Measurements from ENCODE around the gene GMEB1.
"Not testable (repeated sequence)": the region's sequence is repeated elsewhere in the genome, so short reads cannot be mapped to it uniquely, and the experiment has no call there.

GMEB1 gene

GRCh38 chr1:28653870-28654269, 14.7 kb upstream of the GMEB1 start:
- H3K4me3 ChIP-seq (ENCODE audit: low read depth, low read length); H3K27ac ChIP-seq; in situ Hi-C loops (cut with HindIII; ENCODE audit: low pct_ligation_motif_present, low sequenced_read_pairs); H3K36me3 ChIP-seq (replicated peaks); H3K27me3 ChIP-seq (replicated peaks): not testable (repeated sequence)
- DNase-seq, result peak; percentile 9
- TF ChIP-seq CTCF (IDR thresholded peaks at IDR 0.05; ENCODE audit: low read depth, low read length, missing control alignments), result peak; percentile 55

- in situ Hi-C loops (cut with HindIII; ENCODE audit: low pct_ligation_motif_present, low sequenced_read_pairs); H3K27ac ChIP-seq; DNase-seq; H3K36me3 ChIP-seq (replicated peaks); H3K4me3 ChIP-seq (ENCODE audit: low read depth, low read length); H3K27me3 ChIP-seq (replicated peaks): not testable (repeated sequence)
These were observed 12.9 kb upstream of the GMEB1 start for GRCh38 chr1:28655448-28656311.

GRCh38 chr1:28656335-28656734, 12.2 kb upstream of the GMEB1 start:
- H3K36me3 ChIP-seq (replicated peaks), result no peaks in the 10 kb centered on the region
- in situ Hi-C loops (cut with HindIII; ENCODE audit: low pct_ligation_motif_present, low sequenced_read_pairs), result no loop called here
- no peak overlapping the region for H3K27ac ChIP-seq
- H3K27me3 ChIP-seq (replicated peaks), result no peaks in the 10 kb centered on the region
- H3K4me3 ChIP-seq (ENCODE audit: low read depth, low read length), result no peak overlapping the region
- no peak for TF ChIP-seq CTCF (IDR thresholded peaks at IDR 0.05; ENCODE audit: low read depth, low read length, missing control alignments)
- no peak for DNase-seq

GRCh38 chr1:28663871-28664470, 4.6 kb upstream of the GMEB1 start:
- no peak overlapping the region for H3K27ac ChIP-seq
- in situ Hi-C loops (cut with HindIII; ENCODE audit: low pct_ligation_motif_present, low sequenced_read_pairs), result no loop called here
- H3K4me3 ChIP-seq (ENCODE audit: low read depth, low read length), result no peak overlapping the region
- H3K36me3 ChIP-seq (replicated peaks), result no peaks in the 10 kb centered on the region
- no peaks in the 10 kb centered on the region for H3K27me3 ChIP-seq (replicated peaks)
- no peak for TF ChIP-seq CTCF (IDR thresholded peaks at IDR 0.05; ENCODE audit: low read depth, low read length, missing control alignments)
- DNase-seq, result no peak

GRCh38 chr1:28666806-28667205, 1.8 kb upstream of the GMEB1 start:
- Histone ChIP-seq H3K27ac (no peak overlapping the region), H3K27me3 (replicated peaks) (no peaks in the 10 kb centered on the region), H3K4me3 (ENCODE audit: low read depth, low read length) (no peak overlapping the region), H3K36me3 (replicated peaks) (no peaks in the 10 kb centered on the region)
- in situ Hi-C loops (cut with HindIII; ENCODE audit: low pct_ligation_motif_present, low sequenced_read_pairs), result no loop called here
- no peak for TF ChIP-seq CTCF (IDR thresholded peaks at IDR 0.05; ENCODE audit: low read depth, low read length, missing control alignments)
- DNase-seq, result no peak

GRCh38 chr1:28668956-28669723, 556 bp downstream of the GMEB1 start:
- DNase-seq, result peak; percentile 12
- H3K36me3 ChIP-seq (replicated peaks), result no peaks in the 10 kb centered on the region
- in situ Hi-C loops (cut with HindIII; ENCODE audit: low pct_ligation_motif_present, low sequenced_read_pairs), result no loop called here
- peak overlapping the region; percentile 89 for H3K27ac ChIP-seq
- H3K4me3 ChIP-seq (ENCODE audit: low read depth, low read length), result peak overlapping the region; percentile 79
- no peak for TF ChIP-seq CTCF (IDR thresholded peaks at IDR 0.05; ENCODE audit: low read depth, low read length, missing control alignments)
- no peaks in the 10 kb centered on the region for H3K27me3 ChIP-seq (replicated peaks)
